Breast epithelium (tissue), 4 donors: ENCODE data around the gene TOMM34. TPM values are rescaled to one million over a fixed set of nuclear protein-coding genes. Genes with fewer than 3 reads are reported as not detected.

Experiments used
- DNase-seq, 2 donors: peaks; one replicate each; pipeline ENCODE4 v3.0.0-alpha.2; 2019; ENCODE audit warnings: low spot score in 2 of 2
- H3K27ac ChIP-seq, 2 donors: fragments of 200-600 bp; sonication (generic) in 1 of 2; one replicate each; pipeline ENCODE4 v1.5.1; 2016 to 2019; ENCODE audit warnings: mild to moderate bottlenecking in 1 of 2
- H3K27me3 ChIP-seq, 2 donors: fragments of 200-600 bp; sonication (generic) in 1 of 2; one replicate each; pipeline versions ENCODE4 v1.5.1 to v1.6.0; 2017 to 2019; ENCODE audit warnings: control low read depth in 1 of 2, mild to moderate bottlenecking in 1 of 2
- H3K36me3 ChIP-seq: fragments of 200-600 bp; one replicate; pipeline ENCODE4 v1.5.1; 2019
- H3K4me1 ChIP-seq, 2 donors: fragments of 200-600 bp; sonication (generic); one replicate each; pipeline ENCODE4 v1.5.1; 2016 to 2019; ENCODE audit warnings: control low read depth in 1 of 2
- H3K4me3 ChIP-seq, 3 donors: fragments of 200-600 bp; sonication (generic); 1 replicate in 2 of 3; 2 replicates in 1 of 3; pipeline ENCODE4 v1.5.1; 2016 to 2019; ENCODE audit warnings: mild to moderate bottlenecking in 3 of 3, moderate library complexity in 2 of 3
- H3K9me3 ChIP-seq, 2 donors: fragments of 200-600 bp; sonication (generic) in 1 of 2; one replicate each; pipeline ENCODE4 v1.5.1; 2016 to 2019; ENCODE audit warnings: control low read depth in 1 of 2
- POLR2A ChIP-seq: fragments of 450-650 bp; IDR thresholded peaks from one replicate; pipeline ENCODE4 v1.6.1; 2016; ENCODE audit warnings: antibody characterized with exemption, mild to moderate bottlenecking, moderate library complexity
- POLR2AphosphoS5 ChIP-seq, 3 donors: sonication (generic); formaldehyde crosslinking; IDR thresholded peaks; one replicate each; pipeline ENCODE4 v1.6.1; 2017; ENCODE audit warnings: antibody characterized with exemption in 3 of 3
- intact Hi-C: fragments of 100-400 bp; cut with DNase I; formaldehyde crosslinking; loops from one replicate; pipeline ENCODE4 v1.15.1; 2023; ENCODE audit warnings: low total_unique reads
- total RNA-seq, 3 donors: library from RNA; depleted of rRNA; stranded (reverse); fragments of >200 nt; gene quantifications; one replicate each; pipeline ENCODE4 v1.1.0, GENCODE V29; 2016
- TF ChIP-seq, protein P1 (sequence below), 3 donors: fragments of 450-650 bp; IDR thresholded peaks; one replicate each; pipeline ENCODE4 v1.5.1; 2016 to 2017; ENCODE audit warnings: antibody characterized with exemption in 3 of 3, mild to moderate bottlenecking in 3 of 3, moderate library complexity in 3 of 3

Gene TOMM34
- total RNA-seq, 3 donors from 2014 or later: 14.6 to 21.0 (median 20.3) TPM

DNA sequence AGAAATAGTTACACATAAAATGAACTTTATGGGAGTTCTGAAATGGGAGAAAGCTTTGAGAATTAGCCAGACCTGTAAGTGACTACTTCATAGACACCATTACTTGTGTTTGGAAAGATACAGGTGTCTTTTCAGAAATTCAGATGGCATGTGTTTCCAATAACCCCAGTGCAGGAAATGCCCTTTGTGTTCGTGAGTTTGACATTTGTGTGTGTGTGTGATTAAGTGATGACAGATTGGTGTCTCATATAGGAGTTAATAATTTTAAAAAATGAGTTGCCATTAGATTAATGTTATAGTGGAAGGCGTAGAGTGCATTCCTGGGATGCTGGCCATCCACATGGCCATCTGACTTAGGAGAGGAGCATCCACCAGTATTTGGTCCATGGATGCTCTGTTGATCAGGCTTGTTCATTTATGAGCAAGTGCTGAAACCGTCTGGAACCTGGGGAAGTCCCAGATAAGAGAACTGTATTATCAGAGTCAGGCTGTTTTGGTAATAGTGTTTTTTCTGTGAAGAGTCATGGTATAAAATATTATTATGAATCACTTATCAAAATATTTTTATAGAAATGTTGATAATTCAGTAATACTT lies 9.2 kb upstream of the TOMM34 start:
- no peak overlapping the region for H3K27ac ChIP-seq
- intact Hi-C loops: no loop called here
- H3K4me1 ChIP-seq: peaks cover 0 to 18% of the 10 kb centered on the region in 2 donors
- H3K4me3 ChIP-seq: no peak overlapping the region
- H3K9me3 ChIP-seq: no peaks in the 10 kb centered on the region
- no peak for DNase-seq
- no peaks in the 10 kb centered on the region for H3K27me3 ChIP-seq
- no peaks in the 10 kb centered on the region for H3K36me3 ChIP-seq
- TF ChIP-seq POLR2A: no peak
- TF ChIP-seq, protein P1, sequence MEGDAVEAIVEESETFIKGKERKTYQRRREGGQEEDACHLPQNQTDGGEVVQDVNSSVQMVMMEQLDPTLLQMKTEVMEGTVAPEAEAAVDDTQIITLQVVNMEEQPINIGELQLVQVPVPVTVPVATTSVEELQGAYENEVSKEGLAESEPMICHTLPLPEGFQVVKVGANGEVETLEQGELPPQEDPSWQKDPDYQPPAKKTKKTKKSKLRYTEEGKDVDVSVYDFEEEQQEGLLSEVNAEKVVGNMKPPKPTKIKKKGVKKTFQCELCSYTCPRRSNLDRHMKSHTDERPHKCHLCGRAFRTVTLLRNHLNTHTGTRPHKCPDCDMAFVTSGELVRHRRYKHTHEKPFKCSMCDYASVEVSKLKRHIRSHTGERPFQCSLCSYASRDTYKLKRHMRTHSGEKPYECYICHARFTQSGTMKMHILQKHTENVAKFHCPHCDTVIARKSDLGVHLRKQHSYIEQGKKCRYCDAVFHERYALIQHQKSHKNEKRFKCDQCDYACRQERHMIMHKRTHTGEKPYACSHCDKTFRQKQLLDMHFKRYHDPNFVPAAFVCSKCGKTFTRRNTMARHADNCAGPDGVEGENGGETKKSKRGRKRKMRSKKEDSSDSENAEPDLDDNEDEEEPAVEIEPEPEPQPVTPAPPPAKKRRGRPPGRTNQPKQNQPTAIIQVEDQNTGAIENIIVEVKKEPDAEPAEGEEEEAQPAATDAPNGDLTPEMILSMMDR (IDR thresholded peaks at IDR 0.05): no peak
- TF ChIP-seq POLR2AphosphoS5 (IDR thresholded peaks at IDR 0.05): no peak

DNA sequence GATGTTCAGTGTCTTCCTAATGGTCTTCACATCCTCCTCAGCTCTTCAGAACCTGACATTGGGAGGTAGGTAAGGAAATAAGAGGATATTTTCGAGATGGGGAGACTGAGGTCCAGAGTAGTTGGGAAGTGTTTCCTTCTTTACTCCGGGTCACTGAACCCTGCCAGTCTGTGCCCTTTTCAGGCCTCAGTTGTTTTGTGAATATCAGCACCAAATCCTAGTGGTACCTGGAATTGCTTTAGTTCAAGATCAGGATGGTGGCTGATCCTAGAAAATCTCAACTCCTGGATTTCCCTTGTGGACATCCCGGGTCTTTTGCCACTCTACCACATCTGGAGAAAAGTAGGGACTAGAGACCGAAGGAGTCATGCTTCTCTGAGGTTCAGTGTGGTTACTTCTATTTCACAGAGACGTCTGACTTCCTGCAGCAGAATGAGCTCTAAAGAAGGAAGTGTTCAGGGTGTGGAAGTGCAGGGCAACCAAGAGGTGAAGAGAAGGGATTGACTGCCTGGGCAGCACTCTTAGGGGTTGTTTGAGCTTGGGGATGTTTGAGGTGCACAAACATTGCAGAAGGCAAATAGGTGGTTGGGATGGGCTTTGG lies 7.1 kb upstream of the TOMM34 start:
- Histone ChIP-seq H3K36me3 (no peaks in the 10 kb centered on the region), H3K9me3 (no peaks in the 10 kb centered on the region), H3K27ac (peak overlapping the region; percentile 89 to 90), H3K4me1 (peaks cover 0 to 18% of the 10 kb centered on the region in 2 donors), H3K4me3 (peak overlapping the region; percentile 83 to 93 (median 86)), H3K27me3 (no peaks in the 10 kb centered on the region)
- no peak for TF ChIP-seq POLR2AphosphoS5 (IDR thresholded peaks at IDR 0.05)
- no peak for TF ChIP-seq POLR2A
- TF ChIP-seq, protein P1 (IDR thresholded peaks at IDR 0.05): no peak
- intact Hi-C loops: no loop called here
- no peak for DNase-seq

DNA sequence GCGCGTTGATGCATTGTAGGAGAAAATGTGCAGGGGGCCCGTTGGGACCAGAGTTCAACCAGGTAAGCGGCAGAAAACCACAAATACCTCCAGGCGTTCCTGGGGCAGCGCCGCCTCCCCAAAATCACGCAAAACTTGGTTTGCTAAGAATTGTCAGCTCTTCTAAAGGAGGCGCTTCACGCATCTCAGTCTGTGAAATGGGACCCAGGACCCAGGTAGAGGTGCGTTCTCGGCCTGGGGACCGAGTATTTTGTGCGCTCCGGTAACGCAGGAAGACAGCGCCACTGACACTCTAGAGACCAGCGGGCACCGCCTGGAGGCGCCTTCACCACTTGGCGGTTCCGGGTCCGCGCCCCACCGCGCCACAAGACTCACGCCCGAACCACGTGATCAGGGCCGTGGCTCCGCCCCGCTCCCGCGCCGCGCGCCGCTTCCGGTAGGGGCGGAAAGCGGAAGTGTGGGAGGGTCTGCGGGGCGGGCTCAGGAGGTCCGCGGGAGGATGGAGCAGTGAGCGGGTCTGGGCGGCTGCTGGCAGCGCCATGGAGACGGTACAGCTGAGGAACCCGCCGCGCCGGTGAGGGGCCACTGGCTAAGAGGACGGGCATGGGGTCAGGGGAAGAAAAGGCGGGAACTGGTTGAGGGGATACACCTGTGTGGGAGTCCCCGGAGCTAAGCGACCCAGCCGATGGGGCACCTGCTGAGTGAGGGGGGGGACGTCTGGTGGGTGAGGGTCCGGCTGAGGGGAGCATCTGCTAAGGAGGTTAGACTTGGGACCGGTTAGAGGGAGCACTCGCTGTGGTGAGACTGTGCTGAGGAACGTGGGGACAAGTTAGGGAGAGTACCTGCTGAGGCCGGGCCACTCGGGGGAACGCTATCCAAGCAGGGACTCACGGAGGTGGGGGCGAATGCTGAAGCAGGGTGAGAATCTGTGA lies 6.1 kb upstream of the TOMM34 start, which contains the start of gene STK4:
STK4 (plus strand) TSS at position 483 of the 932 bp plus-strand sequence; CDS start at position 540, 57 bp downstream.
- Histone ChIP-seq H3K4me1 (peaks cover 0 to 18% of the 10 kb centered on the region in 2 donors), H3K36me3 (no peaks in the 10 kb centered on the region), H3K9me3 (no peaks in the 10 kb centered on the region), H3K27ac (peak within 1 kb of the TSS; percentile 89 to 90), H3K4me3 (peak within 1 kb of the TSS; percentile 83 to 93 (median 86)), H3K27me3 (no peaks in the 10 kb centered on the region)
- TF ChIP-seq, protein P1 (IDR thresholded peaks at IDR 0.05): peak; percentile 41 to 55 (median 48)
- TF ChIP-seq POLR2A (peak; percentile 78), POLR2AphosphoS5 (IDR thresholded peaks at IDR 0.05) (peak; percentile 89 to 93 (median 93))
- intact Hi-C loops: no loop called here
- DNase-seq: peak; percentile 89 to 91

DNA sequence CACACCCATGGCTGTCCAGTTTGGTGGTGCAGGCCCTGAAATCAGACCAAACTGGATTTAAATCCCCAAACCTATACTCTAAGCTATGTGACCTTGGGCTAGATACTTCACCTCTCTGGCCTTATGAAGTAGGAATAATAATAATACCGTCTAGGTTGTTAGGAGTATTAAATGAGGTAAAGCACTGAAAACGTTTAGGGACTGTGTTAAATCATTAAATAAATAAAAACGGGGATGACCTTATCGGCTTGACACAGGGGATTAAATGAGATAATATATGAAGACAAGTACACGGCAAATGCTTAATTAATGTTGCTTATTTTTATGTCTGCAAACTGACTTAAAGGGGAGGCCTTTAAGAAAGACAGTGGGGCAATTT lies 5.4 kb upstream of the TOMM34 start:
- Histone ChIP-seq H3K36me3 (no peaks in the 10 kb centered on the region), H3K27ac (peak overlapping the region; percentile 89 to 90), H3K4me1 (peaks cover 0 to 18% of the 10 kb centered on the region in 2 donors), H3K9me3 (no peaks in the 10 kb centered on the region), H3K27me3 (no peaks in the 10 kb centered on the region), H3K4me3 (peak overlapping the region; percentile 83 to 93 (median 86))
- intact Hi-C loops: no loop called here
- DNase-seq: no peak
- no peak for TF ChIP-seq POLR2AphosphoS5 (IDR thresholded peaks at IDR 0.05)

DNA sequence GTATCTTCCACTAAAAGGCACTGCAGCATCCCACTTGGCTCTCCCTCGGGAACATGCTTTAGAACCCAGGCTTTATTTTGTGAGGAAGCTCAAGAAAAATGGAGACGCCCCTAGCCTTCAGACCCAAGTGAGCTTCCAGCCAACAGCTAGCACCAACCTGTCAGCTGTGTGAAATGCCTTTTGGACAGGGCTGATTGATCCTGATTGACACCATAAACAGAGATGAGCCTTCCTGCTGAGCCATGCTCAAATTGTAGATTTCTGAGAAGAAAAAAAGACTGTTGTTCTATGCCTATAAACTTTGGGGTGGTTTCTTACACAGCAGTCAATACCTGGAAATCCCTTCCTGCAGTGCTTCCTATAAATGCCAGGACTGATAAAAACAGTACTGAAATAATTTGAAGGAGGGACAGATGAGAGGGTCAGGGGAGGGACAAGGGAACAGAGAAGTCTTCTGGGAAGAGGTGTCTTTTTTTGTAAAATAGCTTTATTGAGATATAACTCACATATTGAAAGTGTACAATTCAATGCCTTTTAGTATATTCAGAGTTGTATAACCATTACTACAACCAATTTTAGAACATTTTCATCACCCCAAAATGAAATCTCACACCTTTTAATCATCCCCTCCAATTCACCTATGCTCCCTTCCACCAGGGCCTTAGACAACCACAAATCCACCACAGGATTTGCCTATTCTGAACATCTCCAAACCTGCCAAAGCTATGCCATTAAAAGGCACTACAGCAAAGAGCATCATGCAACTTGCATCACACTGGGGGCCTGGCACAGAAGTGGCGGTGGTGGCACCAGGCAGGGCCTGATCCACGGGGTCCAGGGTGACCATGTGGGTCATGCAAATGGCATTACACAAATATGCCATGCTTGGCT lies 3.4 kb upstream of the TOMM34 start:
- H3K9me3 ChIP-seq: no peaks in the 10 kb centered on the region
- DNase-seq: no peak
- no peaks in the 10 kb centered on the region for H3K36me3 ChIP-seq
- no peak overlapping the region for H3K27ac ChIP-seq
- peaks cover 0 to 18% of the 10 kb centered on the region in 2 donors for H3K4me1 ChIP-seq
- no peak overlapping the region for H3K4me3 ChIP-seq
- TF ChIP-seq, protein P1 (IDR thresholded peaks at IDR 0.05): no peak
- TF ChIP-seq POLR2A (no peak), POLR2AphosphoS5 (IDR thresholded peaks at IDR 0.05) (no peak)
- intact Hi-C loops: no loop called here
- no peaks in the 10 kb centered on the region for H3K27me3 ChIP-seq
